GM12865 (cell line): ENCODE data around the gene PHKG1.
"Not testable (repeated sequence)": the region's sequence is repeated elsewhere in the genome, so short reads cannot be mapped to it uniquely, and the experiment has no call there.

Experiments used
- DNase-seq: peaks from one replicate; pipeline ENCODE4 v3.0.0; 2010; ENCODE audit warnings: low read depth
- H3K4me3 ChIP-seq: 2 replicates; pipeline ENCODE4 v1.5.1; 2011; ENCODE audit warnings: mild to moderate bottlenecking, low read depth, low read length, control low read depth
- TF ChIP-seq, protein P1 (sequence below): IDR thresholded peaks from 2 replicates; pipeline ENCODE4 v1.5.1; 2011; ENCODE audit warnings: low read length, control low read depth, low read depth, inconsistent platforms; ENCODE audit not compliant: insufficient read depth; ENCODE audit errors: missing control alignments

PHKG1 gene

DNA sequence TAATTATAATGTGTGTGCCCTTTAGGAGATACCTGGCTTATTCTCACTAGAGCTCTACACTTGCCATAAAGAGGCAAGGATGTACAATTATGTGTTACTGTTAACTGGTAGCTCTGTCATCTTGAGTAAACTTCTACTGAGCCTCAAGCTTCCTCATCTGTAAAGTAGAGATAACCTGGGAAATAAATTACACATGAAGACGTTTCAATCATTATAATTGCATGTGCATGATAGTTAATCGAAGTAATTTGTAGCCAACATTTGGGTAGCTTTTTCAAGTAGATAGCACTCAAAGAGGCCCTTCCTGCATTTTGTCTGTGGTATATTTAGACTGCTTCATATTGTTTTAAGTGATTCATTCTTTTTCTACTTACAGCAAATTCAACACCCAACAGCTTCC, 38.8 kb downstream of the PHKG1 start:
- TF ChIP-seq, protein P1, sequence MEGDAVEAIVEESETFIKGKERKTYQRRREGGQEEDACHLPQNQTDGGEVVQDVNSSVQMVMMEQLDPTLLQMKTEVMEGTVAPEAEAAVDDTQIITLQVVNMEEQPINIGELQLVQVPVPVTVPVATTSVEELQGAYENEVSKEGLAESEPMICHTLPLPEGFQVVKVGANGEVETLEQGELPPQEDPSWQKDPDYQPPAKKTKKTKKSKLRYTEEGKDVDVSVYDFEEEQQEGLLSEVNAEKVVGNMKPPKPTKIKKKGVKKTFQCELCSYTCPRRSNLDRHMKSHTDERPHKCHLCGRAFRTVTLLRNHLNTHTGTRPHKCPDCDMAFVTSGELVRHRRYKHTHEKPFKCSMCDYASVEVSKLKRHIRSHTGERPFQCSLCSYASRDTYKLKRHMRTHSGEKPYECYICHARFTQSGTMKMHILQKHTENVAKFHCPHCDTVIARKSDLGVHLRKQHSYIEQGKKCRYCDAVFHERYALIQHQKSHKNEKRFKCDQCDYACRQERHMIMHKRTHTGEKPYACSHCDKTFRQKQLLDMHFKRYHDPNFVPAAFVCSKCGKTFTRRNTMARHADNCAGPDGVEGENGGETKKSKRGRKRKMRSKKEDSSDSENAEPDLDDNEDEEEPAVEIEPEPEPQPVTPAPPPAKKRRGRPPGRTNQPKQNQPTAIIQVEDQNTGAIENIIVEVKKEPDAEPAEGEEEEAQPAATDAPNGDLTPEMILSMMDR, result no peak
- no peak overlapping the region for H3K4me3 ChIP-seq
- DNase-seq, result no peak

DNA sequence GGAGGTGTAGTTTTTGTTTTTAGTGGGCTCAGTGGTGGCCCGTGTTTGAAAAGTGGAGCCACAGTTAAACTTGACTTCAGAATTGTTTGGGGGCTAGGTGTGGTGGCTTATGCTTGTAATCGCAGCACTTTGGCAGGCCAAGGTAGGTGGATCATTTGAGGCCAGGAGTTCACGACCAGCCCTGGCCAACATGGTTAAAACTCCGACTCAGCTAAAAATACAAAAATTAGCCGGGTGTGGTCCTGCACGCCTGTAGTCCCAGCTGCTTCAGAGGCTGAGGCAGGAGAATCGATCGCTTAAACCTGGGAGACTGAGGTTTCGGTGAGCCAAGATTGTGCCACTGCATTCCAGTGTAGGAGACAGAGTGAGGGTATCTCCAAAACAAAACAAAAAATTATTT, 39.4 kb downstream of the PHKG1 start:
- TF ChIP-seq, protein P1, result no peak
- H3K4me3 ChIP-seq, result peak overlapping the region; percentile 99

DNA sequence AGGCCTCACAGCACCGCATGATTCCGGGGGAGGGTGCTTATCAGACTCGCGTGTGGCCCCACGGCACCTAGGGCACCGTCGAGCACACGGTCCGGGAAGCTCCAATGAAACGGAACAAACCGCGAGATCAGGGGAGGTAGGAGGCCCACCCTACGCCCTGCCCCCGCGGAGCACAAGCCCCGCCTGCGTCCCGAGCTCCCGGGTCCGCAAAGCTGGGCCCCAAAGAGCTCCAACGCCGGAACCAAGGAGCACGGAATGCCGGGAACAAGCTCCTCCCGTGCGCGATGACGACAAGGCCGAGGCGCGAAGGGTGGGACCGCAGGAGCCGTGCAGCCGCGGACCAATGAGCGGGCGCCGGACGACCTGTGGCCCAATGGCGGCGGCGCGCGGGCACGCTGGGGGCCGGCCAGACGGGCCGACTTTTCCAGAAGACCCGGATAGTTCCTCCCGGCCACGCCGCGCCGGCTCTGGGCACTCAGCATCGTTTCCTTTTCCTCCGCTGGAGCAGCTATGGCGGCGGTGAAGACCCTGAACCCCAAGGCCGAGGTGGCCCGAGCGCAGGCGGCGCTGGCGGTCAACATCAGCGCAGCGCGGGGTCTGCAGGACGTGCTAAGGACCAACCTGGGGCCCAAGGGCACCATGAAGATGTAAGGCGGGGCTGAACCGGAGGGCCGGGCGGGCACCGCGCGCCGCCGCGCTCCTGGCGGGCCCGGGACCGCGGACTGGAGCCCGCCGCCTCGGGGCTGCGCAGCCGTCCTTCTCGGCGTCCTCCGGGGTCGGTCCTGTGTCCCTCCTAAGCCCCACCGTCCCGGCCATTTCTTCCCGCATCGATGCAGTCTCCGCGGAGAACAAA, 41.2 kb downstream of the PHKG1 start, which contains the start of the genes CCT6A and PSPH:
Gene CCT6A (plus strand): TSS at position 427 of the 853 bp plus-strand sequence. CDS start 84 bp downstream, at position 511.
Gene PSPH (minus strand): TSS at position 106 of the 853 bp plus-strand sequence. CDS start 30,232 bp downstream, outside the sequence.
- DNase-seq, result peak; percentile 99
- H3K4me3 ChIP-seq, result peak within 1 kb of the TSS; percentile 99
- TF ChIP-seq, protein P1, result no peak

More for the DNA sequence above, 39.4 kb downstream of the PHKG1 start:
- DNase-seq, result no peak

DNA sequence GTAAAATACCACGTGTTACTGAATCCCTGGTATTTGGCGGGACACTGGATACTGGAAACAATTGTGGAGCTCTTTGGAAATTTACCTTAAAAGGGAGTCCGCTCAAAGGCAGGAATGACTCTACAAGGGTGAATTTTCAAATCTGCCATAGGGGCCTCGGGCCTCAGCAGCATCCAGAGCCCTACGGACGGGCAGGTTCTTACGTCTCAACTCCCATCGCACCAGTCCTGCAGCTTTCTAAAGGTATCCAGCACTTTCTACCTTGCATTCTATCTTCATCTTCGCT, 41.8 kb downstream of the PHKG1 start:
- peak overlapping the region; percentile 99 for H3K4me3 ChIP-seq
- TF ChIP-seq, protein P1, result no peak
- DNase-seq, result no peak

DNA sequence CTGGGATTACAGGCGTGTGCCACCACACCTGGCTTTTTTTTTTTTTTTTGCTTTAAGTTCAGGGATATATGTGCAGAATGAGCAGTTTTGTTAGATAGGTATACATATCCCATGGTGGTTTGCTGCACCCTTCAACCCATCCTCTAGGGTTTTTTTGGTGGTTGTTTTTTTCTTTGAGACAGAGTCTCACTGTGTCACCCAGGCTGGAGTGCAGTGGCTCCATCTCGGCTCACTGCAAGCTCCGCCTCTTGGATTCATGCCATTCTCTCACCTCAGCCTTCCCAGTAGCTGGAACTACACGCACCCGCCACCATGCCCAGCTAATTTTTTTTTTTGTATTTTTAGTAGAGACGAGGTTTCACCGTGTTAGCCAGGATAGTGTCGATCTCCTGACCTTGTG, 44.0 kb downstream of the PHKG1 start:
- not testable (repeated sequence) for DNase-seq, H3K4me3 ChIP-seq

DNA sequence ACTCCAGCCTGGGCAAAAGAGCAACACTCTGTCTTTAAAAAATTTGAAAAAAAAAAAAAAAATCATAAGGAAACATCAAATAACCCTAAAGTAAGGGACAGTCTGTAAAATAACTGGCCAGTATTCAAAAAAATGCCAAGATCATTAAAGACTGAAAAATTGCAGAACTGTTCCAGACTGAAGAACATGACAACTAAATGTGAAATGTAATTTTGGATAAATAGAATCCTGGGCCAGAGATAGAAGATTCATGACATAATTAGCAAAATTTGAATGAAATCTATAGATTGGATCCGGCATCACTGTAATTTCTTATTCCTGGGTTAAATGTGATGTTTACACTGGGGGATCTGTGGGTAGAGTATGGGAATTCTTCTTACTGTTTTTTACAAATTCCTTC, 44.5 kb downstream of the PHKG1 start:
- TF ChIP-seq, protein P1, result no peak
- H3K4me3 ChIP-seq, result no peak overlapping the region
- DNase-seq, result no peak

DNA sequence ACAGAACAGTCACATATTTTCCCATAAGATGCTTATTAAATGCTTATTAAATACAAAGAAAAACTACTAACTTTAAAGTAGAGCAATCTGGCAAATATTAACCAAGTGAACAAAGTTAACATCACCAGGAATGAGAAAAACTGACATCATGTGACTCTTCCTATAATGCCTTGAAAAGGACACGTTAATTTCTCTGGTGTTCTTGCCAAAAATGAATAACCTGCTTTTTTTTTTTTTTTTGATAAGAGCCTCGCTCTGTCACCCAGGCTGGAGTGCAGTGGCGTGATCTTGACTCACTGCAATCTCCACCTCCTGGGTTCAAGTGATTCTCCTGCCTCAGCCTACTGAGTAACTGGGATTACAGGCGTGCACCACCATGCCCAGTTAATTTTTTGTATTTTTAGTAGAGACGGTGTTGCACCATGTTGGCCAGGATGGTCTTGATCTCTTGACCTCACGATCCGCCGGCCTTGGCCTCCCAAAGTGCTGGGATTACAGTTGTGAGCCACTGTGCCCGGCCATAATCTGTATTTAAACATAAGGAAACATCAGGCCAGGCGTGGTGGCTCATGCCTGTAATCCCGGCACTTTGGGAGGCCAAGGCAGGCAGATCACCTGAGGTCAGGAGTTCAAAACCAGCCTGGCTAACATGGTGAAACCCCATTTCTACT, 45.2 kb downstream of the PHKG1 start:
- DNase-seq, H3K4me3 ChIP-seq: not testable (repeated sequence)
